Cortex of kidney (tissue), 1 donor: ENCODE data around the gene CHMP6.

Experiments used
- DNase-seq: peaks from one replicate; lab custom pipeline; 2025; lab: John Stamatoyannopoulos, UW

The CHMP6 gene

GRCh38 chr17:80992077-80992947, 671 bp downstream of the CHMP6 start:
- no peak for DNase-seq

- DNase-seq = no peak
These were observed 1.4 kb downstream of the CHMP6 start for GRCh38 chr17:80992948-80993624.

DNA sequence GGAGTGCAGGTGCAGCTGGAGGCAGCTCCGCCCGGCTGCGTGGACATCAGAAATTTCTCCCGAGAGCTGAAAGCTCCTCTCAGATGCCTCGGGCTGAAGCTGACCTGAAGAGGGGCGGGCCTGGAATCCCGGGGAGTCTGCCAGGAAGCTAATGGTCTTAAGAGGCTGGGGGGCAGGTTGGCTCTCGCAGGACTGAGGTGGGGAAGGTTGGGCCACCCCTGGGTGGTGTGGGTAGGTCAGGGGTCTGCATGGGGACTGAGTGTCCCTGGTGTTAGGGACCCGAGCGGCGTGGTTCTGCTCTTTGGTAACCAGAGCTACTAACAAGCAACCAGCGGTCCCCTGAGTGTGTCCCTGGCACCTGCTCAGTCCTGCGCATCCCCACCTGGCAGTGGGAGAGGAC, 3.5 kb downstream of the CHMP6 start:
- DNase-seq = no peak

GRCh38 chr17:80996422-80997305, 5.0 kb downstream of the CHMP6 start:
- DNase-seq = no peak

DNA sequence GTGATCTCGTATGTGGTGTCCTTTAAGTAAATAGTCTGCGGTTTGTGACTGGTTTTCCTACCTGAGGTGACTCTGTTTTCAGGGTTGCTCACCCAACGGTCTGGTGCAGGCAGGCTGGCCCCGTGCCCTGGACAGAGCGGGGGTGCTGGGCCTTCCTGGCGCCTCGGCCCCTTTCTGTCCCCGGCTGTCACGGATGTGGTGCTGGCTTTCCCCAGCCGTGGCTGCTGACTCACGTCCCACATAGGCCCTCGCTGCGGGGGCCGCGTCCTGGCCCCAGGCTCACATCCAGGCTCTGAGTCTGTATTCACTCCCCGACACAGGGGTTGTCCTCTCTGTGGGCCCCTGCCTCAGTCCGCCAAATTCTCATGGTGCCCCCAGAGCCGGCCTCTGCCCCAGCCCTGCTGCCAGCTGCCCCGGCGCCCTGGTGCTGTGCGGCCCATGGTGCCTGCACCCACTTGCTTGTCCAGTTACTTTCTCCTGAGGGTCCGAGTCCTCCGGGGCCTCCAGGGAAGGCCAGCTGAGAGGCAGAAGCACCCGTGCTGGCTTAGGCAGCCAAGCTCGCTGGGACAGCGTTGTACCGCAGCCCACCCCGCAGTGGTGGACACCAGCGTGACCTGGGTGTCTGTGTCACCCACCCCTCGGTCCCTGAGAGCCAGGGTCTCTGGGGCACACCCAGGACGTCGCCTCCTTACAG, 5.9 kb downstream of the CHMP6 start:
- DNase-seq = no peak

DNA sequence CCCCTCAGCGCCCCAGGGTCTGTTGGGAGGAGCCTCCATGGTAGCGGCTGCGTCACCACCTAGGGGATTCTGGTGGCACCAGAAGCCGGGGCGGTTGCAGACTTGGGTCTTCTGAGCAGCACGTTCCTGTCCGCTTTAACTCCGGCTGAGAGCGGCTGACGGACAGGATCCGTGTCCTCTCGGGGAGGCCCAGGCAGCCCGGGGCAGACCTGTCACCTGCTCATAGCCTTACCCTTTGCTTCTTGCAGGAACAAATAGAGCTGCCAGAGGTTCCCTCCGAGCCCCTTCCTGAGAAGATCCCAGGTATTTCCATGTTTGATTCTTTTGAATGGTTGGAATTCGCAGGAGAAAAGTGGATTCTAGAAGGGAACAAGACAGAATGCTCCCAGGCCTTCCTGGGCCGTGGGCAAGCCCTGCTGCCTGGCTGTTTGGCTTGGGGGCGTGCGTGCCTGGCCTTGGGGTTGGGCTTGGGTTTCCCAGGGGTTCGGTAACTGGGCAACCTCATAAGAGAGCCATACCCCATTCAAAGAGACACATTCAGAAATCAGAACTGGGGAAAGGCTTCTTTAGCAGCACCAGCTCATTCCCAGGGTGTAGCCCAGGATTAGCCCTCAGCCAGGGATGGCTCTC, 6.6 kb downstream of the CHMP6 start:
- DNase-seq = no peak

DNA sequence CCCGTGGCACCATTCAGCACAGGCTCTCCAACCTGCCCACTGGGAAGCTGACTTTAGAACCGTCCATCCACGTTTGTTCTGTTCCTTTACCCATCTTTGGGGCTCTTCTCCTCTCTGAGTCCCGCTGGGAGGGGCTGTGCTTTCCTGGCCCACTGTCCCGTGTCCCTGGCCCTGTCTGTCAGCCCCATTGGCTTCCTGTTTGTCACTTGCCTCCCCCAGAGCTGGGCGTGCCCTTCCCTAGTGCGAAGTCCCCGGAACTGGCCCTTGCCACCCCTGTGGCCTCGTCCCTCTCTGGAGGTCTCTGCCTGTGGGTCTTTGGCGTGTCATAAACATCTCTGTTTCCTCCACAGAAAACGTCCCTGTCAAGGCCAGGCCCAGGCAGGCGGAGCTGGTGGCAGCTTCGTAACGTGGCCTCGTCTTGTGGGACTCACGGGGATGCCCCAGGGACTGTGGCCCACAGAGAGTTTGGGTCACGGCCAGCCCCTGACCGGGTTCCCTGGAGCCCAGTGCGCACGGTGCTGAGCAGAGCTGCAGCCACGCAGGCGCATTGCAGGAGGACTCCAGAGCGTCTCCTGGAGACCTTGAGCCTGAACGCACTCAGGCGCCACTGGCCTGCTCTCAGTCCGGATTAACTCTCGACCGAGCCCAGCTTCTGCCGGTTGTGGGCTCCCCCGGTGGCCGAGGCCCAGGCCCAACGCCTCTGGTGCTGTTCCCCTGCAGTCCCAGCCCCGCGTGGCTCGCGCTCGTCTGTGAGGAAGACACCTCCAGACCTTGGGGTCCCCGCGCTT, 7.3 kb downstream of the CHMP6 start:
- no peak for DNase-seq

DNA sequence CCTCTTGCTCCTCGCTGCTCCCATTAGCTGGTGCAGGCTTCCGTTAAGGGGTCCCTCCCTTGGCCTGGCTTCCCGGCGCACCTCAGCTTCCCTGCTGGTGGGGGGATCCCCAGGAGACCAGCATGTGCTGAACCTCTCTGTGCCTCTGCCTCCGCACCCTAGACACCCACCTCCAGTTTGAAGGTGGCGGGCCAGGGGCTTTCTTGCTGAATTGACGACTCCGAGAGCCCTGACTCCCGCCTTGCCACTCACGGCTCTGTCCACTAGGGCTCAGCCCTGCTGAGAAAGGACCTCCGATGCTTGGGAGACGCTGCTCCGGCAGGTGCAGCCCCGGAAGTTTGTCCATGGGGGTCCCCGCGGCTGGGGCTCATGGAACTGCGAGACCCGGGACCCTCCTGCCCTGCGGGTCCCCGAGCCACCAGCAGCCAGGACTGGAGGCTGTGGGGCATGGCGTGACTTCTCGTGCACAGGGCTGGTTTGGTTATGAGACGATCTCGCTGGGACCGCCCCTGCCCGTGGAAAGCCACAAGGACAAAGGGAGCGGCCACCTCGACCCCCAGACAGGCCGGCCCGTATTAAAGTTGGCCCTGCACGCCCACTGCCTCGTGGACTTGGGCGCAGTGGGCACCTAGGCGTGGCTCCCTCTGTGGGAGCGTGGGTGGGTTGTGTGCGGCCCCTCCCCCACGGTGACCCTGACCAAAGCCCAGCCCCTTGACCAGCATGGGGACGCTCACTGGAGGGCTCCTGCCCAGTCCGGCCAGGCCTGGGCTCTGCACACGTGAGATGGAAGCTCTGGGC, 8.1 kb downstream of the CHMP6 start:
- DNase-seq = no peak

DNA sequence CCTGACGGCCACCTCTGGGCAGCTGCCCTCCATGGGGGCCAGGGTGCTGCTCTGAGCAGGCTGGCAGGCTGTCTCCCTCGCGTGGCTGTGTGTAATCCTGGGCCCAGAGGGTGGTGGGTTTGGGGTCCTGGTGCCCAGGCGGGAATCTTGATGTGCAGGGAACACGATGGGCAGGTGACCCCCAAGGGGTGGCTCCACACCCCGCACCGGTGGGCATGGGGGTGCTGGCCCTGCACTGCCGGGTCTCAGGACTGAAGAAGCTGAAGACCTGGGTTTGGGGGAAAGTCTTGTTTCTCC, 8.6 kb downstream of the CHMP6 start:
- DNase-seq = no peak

DNA sequence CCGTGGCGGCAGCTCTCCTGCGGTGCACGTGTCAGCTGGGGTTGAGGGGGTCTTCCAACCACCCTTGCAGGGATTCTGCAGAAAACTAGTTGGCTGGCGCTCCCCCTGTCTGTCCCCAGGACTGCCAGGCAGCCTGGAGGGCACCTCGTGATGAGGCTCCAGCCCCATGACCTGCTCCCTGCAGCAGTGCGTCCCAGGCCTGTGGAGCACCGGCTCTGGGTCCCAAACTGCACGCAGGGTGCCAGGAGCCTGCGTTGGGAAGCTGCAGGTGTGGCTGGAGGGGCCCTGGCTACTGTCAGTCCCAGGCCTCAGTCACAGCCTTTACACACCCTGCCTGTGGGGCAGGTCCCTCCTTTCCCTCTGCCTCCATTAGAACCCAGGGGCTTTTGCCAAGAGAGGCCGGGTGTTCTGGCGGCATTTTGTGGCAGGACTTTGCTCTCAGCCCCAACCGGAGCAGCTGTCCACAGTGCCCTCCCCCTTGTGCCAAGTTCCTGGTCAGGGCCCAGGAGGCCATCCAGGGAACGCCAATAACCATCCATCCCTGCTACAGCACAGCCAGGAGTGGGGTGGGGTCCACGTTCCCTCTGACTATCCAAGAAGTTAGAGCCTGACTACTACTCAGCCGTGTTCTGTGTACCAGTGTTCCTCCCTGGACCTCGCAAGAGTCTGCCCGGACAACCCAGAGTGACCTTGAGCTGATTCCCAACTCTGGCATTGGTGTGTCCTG, 9.2 kb downstream of the CHMP6 start:
- no peak for DNase-seq

DNA sequence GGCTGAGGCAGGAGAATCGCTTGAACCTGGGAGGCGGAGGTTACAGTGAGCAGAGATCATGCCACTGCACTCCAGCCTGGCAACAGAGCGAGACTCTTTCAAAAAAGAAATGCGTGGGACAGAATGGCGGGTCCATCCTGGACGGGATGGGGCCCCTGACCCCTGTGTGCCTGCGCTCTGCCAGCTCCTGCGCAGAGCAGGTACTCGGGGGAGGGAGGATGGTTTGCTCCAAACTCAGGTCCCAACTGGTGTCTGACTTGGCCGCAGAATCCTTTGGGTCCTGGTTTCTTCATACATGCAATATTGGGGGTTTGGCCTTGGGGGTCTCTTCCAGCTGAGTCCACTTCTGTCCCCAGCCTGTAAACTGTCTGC, 10.4 kb downstream of the CHMP6 start:
- no peak for DNase-seq

GRCh38 chr17:81002409-81003361, 11.0 kb downstream of the CHMP6 start:
- DNase-seq = no peak

- DNase-seq = no peak
These were observed 12.3 kb downstream of the CHMP6 start for GRCh38 chr17:81003711-81004475.

GRCh38 chr17:81006891-81007290, 15.2 kb downstream of the CHMP6 start:
- DNase-seq = no peak

DNA sequence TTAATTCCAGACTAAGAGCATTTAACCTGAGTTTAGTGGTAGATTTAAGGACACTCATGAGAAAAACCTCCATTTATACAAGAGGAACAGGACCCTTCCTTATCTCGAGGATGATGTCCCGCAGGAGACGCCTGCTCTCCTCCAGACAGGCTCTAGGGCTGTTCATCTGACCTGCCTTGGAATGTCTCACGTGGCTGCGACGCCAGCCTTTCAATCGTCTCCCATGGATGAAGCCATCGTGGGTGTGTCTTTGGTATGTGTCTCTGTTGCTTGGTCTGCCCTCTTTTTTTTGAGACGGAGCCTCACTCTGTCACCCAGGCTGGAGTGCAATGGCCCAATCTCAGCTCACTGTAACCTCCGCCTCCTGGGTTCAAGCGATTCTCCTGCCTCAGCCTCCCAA, 16.5 kb downstream of the CHMP6 start:
- DNase-seq = no peak

- no peak for DNase-seq
These were observed 17.5 kb downstream of the CHMP6 start for GRCh38 chr17:81009136-81009535.

- DNase-seq = no peak
These were observed 19.3 kb downstream of the CHMP6 start for GRCh38 chr17:81010935-81011334.
